Right hindlimb (tissue), 1 donor: ENCODE results near the gene DOCK11.
"Not testable (repeated sequence)": the region's sequence is repeated elsewhere in the genome, so short reads cannot be mapped to it uniquely, and the experiment has no call there.

Experiments
- DNase-seq: peaks from one replicate; pipeline ENCODE4 v3.0.0-alpha.2; 2018

DOCK11 gene

DNA sequence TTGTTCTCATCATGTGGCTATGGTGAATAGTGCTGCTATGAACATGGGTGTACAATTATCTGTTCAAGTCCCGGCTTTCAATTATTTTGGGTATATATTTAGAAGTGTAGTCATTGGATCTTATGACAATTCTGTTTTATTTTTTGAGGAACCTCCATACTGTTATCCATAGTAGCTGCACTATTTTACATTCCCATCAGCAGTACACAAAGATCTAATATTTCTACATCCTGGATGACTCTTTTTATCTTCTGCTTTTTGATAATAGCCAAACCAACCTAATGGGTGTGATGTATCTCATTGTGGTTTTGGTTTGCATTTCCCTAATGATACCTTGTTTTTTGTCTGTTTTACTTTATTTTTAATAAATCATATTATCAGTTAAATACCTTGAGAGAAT, 218.9 kb downstream of the DOCK11 start:
- DNase-seq: no peak

DNA sequence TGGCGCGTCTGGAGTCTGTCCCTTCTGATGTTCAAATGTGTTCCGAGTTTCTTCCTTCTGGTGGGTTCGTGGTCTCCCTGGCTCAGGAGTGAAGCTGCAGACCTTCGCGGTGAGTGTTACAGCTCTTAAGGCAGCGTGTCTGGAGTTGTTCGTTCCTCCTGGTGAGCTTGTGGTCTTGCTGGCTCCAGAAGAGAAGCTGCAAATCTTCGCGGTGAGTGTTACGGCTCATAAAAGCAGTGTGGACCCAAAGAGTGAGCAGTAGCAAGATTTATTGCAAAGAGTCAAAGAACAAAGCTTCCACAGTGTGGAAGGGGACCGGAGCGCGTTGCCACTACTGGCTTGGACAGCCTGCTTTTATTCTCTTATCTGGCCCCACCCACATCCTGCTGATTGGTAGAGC, 220.3 kb downstream of the DOCK11 start:
- DNase-seq: not testable (repeated sequence)

DNA sequence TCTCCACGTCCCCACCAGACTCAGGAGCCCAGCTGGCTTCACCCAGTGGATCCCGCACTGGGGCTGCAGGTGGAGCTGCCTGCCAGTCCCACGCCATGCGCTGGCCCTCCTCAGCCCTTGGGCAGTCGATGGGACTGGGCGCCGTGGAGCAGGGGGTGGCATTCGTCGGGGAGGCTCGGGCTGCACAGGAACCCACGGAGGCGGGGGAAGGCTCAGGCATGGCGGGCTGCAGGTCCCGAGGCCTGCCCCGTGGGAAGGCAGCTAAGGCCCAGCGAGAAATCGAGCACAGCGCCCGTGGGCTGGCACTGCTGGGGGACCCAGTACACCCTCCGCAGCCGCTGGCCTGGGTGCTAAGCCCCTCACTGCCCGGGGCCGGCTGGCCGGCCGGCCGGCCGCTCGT, 221.2 kb downstream of the DOCK11 start:
- not testable (repeated sequence) for DNase-seq

DNA sequence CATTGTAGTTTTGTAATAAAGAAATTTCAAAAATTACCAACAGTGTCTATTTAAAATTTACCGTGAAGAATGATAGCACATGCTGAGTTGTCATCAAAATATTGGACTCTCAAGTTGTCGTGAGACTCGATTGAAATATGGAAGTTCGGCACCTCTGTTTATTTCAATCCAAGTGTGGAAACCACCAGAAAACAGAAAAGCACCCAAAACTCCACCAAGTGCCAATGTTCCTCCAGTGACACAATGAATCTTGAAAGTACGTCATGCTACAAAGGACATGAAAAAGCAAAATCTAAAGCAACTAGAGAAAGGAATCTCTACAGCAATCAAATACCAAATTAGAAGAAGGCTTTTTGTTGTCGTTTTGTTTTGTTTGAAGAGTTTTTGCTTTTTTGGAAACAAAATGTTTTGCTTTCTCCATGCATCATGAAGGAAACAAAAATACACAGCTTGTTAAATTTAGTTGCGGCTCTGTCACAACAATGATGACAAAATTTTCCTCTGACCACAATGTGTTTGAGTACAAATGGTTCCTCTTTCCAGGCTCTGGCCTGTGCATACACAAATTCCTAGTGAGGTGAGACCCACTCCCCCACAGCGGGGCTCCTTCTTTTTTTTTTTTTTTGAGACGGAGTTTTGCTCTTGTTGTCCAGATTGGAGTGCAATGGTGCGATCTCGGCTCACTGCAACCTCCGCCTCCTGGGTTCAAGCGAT, 222.2 kb downstream of the DOCK11 start:
- DNase-seq: no peak

DNA sequence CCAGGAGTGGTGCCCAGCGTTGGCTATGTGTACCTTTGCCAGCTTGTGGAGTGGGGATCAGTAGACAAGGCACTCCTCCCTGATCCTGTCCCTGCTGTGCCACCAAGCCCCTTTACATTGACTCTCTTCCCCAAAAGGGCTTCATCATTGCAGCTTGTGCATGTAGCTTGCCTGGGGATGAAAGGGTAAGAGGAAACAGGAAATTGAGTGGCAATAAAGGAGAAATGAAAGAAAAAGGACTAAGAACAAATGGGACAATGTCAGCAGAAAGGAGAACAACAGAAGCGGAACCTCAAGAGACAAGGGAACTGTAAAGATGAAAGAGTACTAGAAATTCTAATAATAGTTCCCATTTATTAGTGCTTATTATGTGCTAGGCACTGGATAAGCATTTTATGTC, 223.1 kb downstream of the DOCK11 start:
- DNase-seq: no peak

DNA sequence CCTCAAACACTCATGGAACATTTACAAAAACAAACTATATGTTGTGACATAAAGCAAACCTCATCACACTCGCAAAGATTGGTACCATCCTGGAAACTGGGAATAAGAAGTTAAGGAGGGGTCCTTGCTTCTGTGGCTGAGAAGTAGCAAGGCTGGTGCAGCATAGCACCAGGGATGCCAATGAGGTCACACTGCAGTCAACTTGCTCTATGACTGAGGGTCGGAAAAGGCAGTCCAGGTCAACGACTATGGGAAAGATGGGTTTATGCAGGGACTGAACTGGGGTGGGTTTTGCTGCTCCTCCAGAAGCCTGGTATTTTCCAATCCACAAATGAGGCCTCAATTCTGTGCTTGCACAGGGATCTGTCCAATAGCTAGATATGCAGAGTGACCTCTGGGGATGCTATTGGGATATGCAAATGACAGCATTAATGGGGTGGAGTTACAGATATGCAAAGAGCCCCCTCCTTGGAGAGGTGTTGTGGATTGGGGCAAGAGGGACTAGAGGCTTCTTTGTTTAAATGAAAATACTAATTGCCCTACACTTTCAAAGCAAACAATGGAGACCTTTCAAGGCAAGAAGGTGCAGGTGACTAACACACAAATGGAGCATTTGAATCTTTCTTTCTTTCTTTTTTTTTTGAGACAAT, 224.6 kb downstream of the DOCK11 start:
- no peak for DNase-seq

DNA sequence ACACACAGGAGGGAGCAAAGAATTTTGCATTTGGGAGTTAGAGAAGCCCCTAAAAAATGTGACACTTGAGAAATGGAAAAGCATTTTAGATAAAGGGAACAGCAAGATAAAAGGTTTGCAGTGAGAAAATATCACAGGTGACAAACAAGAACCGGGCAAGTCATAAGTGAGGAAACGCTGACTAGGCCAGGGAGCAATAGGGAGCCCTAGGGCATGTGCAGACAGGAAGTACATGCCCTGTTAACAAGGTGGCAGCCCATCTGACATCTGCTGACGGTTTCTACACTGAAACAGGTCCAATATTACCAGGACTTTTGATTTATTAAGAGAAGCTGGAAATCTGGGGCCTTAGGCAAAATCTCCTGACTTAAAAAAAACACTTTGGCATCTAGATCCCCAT, 227.8 kb downstream of the DOCK11 start:
- no peak for DNase-seq

DNA sequence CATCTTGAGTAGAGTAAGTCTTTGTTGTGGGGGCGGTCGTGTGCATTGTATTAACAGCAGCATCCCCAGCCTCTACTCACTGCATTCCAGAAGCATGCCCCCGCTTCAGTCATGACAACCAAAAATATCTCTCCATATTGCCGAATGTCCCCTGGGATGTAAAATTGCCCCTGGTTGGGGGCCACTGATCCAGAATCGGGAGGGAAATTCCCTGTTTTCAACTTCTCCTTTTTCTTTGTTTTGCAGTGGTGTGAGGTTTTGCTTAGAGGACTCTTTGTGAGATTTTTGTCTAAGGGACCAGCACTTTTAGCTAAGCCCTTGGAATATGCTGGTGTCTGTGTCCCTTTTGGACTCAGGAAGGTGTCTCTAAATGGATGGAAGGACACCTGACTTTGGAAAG, 228.8 kb downstream of the DOCK11 start:
- no peak for DNase-seq

DNA sequence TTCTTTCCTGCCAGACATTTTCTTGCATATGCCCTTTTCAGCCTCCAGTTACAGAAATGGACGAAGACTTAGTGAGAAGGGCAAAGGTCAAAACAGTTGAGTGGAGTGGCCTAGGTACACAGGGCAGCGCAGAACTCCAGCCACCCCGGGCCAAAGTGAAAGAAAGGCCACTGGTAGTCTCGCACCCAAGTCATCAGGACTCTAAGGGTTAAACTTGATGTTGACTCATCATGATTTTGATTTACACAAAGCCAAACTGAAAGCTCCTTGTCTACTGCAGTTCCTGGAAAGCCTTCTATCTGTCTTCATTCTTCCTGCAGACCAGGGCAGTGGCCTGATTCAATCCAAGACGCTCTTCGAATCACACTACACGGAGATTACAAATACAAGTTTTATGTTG, 229.2 kb downstream of the DOCK11 start:
- DNase-seq: no peak

DNA sequence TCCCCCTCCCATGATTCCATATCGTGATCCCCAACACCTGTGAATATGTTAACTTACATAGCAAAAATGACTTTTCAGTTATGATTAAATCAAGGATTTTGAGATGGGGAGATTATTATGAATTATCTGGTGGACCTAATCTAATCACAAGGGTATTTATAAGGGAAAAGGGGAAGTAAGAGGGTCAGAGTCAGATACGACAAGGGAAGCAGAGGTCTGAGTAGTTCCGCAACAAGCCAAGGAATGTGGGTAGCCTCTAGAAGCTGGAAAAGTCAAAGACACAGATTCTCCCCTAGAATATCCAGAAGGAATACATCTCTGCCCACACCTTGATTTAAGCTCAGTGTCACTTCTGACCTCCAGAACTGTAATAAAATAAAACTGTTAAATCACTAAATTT, 230.8 kb downstream of the DOCK11 start:
- no peak for DNase-seq

DNA sequence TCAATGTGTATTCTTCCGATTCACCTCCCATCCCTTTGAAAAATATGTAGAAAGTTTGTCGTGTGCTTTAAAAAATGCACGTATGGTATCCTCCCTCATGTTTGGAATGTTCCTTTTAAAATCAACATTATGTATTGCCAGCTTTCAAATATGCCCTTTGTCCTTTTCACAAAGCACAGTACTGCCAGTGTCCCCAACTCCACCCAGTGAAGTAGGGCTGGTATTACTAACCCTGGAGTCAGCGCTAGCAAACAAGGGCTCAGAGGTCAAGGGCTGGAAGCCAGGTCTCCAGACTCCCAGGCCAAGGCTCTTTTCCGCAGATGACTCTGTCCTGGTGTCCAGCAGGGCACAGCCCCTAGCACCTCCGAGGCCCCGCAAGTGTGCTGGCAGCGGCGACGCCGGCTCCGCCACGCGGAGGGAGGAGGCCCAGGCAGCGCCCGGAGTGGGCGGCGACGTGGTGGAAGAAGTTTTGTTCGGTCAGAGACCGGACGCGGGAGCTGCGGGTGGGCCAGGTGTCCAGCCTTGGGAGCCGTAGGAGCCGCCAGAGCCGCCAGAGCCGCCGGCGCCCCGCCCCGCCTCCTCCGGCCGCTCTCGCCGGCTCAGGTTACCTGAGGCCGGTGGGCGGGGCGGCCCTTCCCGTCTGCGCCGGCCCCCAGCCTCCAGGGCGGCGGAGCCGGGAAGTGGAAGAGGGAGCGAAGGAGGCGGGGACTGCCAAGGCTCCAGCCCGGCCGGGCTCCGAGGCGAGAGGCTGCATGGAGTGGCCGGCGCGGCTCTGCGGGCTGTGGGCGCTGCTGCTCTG, 231.5 kb downstream of the DOCK11 start, which contains the start of gene IL13RA1:
Gene IL13RA1 (plus strand): TSS at position 720 of the 799 bp plus-strand sequence. CDS start 33 bp downstream, at position 753.
- peak; percentile 86 for DNase-seq

DNA sequence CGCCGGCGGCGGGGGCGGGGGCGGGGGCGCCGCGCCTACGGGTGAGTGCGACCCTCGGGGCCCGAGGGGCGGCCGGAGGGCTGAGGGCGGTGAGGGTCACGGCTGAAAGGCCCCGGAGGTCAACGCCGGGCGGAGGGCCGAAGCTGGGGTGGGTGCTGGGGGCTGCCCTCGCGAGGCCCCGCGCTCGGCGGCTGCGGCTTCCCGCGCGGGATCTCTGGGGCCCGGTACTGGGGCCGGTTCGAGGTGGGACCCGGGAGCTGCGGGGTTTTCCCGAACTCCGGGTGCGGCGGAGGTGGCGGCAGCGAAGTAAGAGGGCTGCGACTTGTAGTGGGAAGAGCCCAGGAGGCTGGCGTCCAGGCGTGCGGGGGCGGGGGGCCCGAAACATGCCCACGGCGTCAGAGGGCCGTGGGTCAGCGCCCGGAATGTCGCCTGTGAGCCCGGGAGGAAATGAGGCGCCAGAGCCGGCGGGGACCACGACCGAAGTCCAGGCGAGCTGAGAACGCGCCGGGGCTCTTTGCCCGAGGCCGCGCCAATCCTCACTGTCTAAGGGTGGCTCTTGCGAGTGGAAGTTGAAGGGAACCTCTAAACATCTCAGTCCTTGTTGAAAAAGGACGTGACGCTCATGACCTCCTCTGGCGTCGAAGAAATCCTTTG, 232.2 kb downstream of the DOCK11 start:
- peak; percentile 54 for DNase-seq

DNA sequence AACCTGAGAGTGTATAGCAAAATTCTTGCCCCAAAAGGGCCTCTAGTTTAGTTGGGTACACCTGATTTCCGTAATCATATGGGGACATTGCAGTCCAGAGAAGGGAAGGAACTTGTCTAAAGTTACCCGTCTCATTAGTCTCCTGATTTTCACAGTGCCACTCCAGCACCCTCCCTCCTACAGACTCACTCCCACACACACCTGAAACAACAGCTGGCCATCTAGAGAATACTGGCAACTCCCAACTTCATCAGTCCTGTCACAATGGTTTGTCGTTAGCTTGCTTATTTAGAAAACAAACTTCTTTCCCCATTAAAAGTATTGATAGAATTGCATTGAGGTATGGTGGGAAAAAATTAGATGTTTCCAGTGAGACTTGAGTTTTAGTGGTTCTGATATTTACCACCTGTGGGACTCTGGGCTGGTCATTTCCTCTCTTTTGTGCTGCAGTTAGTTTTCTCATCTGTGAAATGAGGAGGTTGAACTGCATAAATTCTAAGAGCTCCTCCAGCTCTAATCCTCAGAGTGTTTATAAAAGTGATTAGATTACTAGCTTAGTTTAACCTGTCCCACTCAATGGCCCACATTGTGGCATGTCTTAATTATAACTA, 233.5 kb downstream of the DOCK11 start:
- no peak for DNase-seq

DNA sequence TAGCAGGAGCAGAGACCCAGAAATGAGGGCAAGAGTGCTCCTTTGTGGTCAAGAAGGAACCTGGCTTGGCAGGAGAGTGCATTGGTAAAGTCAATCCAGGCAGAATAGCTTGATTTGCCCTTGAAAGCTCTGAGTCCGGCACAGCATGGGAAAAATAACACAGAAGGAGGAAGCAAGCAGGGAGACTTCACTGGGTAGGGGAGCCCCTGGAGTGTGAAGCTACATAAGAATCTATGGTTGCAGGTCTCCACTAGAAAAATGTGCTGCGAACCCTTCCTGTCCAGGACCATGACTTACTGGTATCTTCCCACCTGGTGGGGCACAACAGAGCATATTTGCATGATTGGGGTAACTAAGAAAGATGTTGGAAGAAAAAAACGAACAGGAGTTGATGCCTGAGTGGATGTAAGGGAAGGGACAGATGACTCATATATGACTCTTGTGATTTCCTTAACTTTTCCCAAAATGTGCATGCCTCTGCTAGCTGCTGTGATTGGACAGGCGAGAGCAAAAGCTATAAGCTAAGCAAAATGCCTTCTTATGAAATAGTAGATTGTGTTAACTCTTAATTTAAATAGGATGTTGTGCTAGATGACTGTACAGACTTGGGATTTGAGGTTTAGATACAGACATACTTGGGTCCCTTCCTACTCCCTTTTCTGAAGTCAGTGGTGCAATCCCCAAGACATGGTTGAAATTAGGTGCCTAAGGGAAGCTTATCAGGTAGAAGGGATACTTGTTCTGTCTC, 235.1 kb downstream of the DOCK11 start:
- no peak for DNase-seq

DNA sequence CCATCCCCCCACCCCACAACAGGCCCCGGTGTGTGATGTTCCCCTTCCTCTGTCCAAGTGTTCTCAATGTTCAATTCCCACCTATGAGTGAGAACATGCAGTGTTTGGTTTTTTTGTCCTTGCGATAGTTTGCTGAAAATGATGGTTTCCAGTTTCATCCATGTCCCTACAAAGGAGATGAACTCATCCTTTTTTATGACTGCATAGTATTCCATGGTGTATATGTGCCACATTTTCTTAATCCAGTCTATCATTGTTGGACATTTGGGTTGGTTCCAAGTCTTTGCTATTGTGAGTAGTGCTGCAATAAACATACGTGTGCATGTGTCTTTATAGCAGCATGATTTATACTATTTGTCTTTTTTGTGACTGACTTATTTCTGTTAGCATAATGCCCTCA, 236.9 kb downstream of the DOCK11 start:
- DNase-seq: not testable (repeated sequence)

DNA sequence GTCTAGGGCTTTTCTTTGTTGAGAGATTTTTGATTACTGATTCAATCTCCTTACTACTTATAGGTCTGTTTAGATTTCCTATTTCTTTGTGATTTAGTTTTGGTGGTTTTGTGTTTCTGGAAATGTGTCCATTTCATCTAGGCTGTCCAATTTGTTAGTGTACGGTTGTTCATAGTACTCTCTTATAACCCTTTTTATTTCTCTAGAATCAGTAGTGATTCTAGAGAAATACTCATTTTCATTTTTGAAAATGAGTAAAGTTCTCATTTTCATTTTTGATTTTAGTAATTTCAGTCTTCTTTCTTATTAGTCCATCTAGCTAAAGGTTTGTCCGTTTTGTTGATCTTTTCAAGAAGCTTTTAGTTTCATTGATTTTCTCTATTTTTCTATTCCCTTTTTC, 239.3 kb downstream of the DOCK11 start:
- no peak for DNase-seq
